GM18498 (cell line): ENCODE measurements around the gene SPART.
"Not testable (repeated sequence)": the region's sequence is repeated elsewhere in the genome, so short reads cannot be mapped to it uniquely, and the experiment has no call there.

Source experiments
- ATAC-seq: cut with Tn5 transposase; IDR thresholded peaks from one replicate; pipeline ENCODE4 v1.9.1; 2021; ENCODE audit warnings: mild to moderate bottlenecking, moderate library complexity; ENCODE audit not compliant: unreplicated experiment

Gene SPART

DNA sequence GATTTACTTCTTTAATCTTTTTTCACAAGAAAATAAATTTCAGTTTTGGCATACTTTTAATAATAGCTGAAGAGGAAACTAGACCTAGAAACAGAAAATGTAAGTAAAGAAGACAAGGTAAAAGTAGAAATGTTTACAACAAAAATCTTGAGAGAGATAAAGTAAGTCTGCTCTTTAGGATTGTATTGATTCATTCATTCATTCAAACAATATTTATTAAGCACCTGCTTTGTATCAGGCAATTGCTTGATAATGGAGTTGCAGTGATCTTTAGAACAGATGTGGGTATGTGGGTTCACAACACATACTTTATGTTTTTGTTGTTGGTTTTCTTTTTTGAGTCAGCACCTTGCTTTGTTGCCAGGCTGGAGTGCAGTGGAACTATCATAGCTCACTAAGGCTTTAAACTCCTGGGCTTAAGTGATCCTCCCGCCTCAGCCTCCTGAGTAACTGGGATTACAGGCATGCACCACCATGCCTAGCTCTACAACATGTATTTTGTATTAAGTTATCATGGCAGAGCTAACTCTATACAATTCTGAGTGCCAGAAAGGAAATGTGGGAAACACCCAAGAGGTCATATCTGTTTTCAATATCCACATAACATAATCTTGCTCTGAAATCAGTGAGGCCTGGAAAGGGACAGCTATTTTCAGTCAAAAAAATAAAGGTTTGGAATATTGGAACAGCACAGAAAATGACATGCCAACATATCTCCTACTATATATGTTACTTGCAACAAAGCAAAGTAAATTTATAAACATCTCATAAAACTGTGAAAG is 8.8 kb upstream of the SPART start:
- no peak for ATAC-seq

DNA sequence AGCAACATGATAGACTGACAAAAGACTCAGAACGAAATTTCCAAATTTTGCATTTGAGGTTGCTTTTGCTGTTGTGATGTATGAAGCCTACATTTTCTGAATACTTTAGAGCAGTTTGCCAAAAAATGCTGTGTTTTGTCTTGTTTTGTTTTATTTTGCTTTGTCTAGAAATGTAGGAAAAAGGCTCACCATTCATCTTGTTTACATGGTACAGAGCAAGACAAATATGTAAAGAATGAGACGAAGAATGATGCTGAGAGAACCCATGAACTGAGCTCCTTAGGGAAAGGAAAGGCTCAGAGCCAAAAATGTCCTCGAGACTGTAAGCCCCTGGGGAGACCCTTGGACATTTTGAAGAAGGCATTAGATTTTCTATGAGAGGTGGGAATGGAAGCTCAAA is 6.8 kb upstream of the SPART start:
- ATAC-seq = no peak

DNA sequence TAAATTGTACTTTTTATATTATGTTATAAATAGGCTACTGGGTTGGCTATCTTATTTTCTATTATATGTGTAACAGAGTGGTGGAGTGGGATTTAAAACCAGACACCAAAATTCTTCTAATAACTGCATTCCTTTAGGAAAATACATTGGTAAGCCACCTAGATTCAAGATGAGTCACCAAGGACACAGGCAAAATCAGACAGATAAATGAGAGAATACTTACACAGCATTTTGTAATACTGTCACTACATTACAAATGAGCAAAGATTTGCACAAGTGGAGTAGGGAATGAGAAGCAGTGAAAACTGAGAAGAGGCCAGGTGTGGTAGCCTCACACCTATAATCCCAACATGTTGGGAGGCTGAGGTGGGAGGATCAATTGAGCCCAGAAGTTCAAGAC is 6.2 kb upstream of the SPART start:
- ATAC-seq = no peak

DNA sequence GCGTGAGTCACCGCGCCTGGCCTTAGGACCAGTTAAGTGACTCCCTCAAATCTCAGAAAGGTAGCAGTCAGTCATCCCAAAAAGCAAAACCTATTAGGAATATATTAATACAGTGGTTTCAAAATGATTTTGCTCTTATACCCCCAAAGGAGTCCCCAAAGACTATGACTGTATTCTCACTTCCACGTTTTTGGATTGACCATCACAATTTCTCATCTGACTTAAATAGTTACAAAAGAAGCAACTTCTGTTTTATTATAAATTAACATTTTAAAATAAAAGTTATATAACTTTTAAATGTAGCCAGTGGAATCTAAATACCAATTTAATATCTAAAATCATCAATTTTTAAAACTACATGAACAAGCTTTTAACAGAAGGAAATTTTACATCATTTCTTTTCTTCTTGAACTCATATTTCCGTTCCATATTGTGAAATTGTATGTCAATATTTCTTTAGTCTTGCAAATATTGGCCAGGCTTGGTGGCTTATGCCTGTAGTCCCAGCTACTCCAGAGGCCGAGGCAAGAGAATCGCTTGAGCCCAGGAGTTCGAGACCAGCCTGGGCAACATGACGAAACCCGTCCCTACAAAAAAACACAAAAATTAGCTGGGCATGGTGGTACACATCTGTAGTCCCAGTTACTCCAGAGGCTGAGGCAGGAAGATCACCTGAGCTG is 1.5 kb upstream of the SPART start:
- no peak for ATAC-seq

DNA sequence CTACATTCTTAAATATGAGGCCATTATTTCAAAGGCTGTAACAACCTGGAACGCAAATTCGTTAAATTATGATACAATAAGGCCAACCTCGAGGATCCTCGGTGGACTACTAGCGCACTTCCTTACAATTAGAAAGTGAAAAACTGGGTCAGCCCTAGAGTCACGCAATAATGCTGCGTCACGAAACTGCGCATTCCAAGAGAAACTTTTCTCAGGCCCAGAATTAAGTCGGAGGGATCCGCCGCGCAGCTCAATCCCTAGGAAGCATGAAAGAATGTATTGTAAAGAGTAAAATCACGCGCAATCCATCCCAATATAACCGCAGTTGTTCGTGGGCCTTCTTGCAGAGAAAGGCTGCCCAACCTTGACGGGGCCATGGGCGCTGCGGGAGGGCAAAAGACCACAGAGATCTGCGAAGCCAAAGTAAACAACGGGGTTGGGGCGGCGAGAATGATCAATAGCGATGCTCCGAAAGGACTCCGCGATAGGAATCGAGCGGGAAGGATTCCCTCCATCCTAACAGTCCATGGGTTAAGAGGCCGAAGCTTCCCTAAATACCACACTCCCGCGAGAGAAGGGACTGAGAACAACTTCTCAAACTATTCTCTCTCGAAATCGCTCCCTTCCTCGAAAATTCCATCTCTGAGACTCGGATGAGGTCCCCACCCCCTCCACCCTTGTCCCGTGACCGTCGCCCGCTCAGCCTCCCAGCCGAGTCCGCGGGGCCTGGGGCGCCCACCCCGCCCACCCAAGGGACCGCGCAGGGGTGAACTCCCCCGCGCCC is 564 bp downstream of the SPART start:
- ATAC-seq = peak; percentile 26

DNA sequence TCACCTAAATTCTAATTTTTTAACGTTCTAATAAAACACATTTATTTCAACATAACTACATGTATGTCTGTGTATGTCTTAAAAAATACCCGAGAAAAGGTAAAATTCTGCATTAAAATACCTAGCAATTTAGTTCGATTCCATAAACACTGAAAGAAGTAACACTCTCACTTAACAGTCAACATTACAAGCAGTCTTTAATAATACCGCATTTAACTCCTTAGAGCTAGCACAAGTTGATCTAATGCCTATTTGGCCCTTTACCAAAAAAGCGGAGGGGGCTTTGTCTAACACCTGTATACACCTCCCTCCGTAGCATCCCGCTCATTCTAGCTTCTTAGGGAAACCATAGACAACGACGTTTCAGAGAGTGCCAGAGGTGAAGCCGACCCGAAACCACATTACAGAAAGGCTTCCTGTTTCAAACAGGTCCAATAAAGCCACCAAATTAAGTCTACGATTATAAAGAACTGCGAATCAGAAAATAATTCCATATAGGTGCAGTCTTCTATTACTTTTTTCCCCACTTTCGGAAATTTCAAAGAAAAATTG is 1.2 kb downstream of the SPART start:
- ATAC-seq = peak; percentile 30

DNA sequence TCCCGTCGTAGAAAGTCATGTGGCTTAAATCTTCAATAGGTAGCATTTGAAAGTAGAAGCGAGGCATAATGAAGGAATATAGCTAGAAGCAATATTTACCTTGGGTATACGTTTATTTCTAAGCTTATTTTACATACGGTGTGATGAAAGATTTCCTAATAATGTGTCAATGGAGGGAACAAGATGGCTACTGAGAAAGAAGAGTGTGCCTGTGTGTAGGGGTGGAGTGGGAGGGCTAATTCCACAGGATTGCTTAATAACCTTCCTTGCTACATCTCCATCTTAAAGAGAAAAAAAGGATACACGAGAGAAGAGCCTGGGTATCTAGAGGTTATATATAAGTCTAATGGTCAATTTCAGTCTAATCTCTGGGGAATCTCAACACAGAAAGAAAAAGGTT is 2.0 kb downstream of the SPART start:
- ATAC-seq = no peak

DNA sequence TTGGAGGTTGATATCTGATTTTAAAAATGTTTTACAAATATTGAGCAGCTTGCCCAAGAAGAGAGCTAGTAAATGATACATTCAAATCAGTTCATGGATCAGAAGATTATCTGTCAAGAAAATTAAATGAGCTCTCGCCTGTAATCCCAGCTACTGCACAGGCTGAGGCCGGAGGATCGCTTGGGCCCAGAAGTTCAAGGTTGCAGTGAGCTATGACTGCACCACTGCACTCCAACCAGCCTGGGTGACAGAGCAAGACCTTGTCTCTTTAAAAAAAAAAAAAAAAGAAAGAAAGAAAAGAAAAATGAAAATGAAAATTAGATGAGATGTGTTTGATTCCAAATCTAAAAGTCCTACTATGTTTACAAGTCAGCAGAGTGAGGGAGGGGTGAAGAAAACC is 2.4 kb downstream of the SPART start:
- no peak for ATAC-seq

DNA sequence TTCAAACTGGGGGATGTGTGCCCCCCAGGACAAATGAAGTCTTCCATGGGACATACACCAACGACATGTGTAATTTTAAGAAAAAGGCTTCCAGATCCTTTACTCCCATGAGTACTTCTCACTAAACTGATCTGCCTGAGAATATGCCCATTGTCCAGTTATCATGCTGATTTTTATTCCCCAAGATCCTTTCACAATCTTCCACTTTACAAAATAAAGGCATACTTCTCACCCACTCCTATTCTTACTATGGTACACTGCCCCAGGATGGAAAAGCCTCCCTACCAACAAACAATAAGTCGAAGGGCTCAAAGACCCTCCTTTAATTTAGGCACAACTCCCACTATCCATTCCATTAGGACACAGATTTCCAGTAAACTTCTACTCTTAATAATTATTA is 3.5 kb downstream of the SPART start:
- ATAC-seq = no peak

DNA sequence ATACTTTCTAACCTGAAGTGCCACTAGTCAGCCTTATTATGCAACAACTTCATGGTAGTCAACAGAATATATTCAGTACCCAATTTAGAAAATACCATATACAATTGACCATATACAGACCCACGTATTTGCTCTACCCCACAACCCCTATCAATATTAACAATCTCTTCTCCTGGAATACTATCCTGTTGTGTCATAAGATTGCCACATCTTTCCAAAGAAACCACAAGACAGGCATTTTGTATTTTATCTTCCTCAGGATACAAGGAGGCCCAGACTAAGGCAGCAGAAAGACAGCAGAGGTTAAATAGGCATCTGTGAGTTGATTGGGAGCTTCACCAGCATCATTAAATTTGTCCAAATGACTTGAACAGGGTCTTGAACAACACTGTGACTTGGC is 4.5 kb downstream of the SPART start:
- ATAC-seq = no peak

DNA sequence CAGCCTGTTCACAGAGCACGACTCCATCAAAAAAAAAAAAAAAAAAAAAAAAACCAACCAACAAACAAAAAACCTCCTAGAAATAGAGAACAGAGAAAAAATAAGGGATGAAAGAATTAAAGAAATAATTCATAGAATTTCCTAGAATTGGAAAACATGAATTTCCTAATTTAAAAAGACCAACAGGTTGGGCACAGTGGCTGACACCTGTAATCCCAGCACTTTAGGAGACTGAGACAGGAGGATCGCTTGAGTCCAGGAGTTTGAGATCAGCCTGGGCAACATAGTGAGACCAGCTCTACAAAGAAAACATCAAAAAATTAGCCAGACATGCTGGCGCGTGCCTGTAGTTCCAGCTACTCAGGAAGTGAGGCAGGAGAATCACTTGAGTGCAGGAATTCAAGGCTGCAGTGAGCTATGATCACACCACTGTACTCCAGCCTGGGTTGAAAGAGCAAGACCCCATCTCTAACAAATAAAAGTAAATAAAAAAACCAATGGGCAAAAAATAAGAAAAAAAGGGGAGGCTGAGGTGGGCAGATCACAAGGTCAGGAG is 6.5 kb downstream of the SPART start:
- ATAC-seq = no peak

DNA sequence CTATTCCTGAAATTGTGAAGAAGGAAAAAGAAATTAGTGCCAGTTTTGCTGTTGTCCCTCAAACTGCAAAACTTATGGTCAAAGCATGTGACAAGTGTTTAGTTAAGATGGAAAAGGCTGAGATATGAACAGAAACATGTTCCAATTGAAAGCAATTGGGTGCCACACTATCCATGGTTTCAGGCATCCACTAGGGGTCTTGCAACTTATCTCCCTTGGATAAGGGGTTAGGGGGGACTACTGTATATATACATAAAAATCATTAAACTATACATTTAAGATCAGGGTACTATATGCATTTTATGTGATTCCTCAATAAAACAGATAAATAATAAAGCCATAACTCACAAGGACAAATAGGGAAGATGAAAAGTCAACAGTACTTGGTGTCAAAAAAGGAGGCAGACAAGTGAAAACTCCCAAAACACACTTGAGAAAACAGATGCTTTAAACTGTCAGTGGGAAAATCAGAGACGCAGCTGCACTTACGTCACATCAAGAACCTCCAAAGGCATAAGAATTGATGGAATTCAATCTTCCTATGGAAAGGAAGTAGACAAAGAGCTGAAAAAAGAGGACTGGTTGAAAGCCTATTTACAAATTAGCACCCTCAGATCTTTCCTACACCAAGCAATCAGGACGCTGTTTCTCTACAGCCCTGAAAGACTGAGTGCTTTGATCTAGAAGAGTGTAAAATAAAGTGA is 8.1 kb downstream of the SPART start:
- no peak for ATAC-seq

DNA sequence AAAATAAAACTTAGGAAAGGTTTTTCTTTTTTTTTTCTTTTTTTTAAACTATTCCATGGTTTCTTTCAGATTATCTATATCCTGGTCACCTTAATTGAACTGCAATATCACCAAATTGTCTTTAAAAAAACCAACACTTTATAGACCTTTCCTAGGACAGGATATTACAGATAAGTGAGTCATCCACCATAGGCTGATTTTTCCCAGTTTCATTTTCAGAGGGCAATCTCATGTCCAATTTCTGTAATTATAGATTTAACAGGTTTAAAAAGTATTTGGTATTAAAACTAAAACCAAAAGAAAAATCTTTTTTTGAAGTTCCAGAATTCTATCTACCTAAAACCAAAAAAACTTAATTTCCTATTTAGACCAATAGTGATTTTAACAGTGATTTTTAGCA is 13.2 kb downstream of the SPART start:
- ATAC-seq = no peak

DNA sequence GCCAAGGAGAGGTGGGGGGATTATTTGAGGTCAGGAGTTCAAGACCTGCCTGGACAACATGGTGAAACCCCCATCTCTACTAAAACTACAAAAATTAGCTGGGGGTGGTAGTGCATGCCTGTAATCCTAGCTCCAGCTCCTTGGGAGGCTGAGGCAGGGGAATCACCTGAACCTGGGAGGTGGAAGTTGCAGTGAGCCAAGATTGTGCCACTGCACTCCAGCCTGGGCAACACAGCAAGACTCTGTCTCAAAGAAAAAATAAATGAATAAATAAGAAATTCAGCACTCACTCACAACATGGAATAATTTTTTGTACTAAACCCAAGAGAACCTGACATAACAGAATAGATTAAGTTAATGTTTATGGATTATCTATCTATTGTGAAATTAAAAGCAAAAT is 13.9 kb downstream of the SPART start:
- not testable (repeated sequence) for ATAC-seq

DNA sequence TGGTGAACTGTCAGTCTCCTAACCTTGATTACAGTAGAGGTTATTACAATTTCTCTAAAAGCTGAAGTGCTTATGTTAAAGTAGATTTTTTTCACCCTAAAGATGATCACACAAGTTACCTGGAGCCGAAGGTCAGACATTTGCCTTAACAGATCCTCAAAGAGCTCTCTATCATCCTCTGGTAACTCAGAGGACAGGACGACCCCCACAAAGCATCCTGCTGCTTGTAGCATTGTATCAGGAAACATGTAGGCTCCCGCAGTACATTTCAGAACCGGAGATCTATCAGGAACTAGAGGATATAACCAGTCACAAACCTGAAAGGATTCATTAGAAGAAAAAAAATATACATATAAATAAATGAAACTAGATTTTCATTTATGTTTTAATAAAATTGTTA is 14.9 kb downstream of the SPART start:
- no peak for ATAC-seq

DNA sequence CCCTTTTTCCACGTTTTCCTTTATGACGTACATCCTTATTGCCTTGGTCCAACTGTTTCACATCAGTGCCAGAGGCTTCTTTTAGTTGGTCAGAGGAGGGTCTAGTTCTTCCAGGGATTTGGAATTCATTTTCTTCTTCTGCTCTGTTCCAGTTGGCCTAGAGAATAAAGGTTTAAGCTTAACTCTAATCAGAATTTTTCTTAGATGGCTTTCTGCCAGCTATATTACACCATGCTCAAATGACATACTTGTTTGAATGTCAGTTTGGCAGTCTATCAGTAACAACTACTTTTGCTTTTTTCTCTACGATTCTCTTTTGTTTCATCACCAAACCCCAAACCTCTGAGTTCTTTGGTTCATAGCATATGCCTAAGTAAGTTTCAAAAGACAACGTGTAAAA is 16.8 kb downstream of the SPART start:
- ATAC-seq = no peak

DNA sequence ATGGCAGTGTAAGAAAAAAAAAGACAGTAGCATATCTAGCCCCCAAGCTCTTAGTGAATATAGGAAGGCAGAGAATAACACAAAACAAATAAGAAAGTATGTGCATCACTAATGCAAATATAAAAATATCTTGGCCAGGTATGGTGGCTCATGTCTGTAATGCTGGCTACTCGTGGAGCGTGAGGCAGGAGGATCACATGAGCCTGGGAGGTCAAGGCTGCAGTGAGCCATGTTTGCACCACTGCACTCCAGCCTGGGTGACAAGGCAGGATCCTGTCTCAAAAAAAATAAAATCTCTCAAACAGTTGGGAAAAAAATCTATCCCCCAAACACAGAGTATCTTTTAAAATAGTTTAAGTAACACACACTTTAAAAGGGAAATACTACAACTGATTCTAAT is 17.4 kb downstream of the SPART start:
- no peak for ATAC-seq

DNA sequence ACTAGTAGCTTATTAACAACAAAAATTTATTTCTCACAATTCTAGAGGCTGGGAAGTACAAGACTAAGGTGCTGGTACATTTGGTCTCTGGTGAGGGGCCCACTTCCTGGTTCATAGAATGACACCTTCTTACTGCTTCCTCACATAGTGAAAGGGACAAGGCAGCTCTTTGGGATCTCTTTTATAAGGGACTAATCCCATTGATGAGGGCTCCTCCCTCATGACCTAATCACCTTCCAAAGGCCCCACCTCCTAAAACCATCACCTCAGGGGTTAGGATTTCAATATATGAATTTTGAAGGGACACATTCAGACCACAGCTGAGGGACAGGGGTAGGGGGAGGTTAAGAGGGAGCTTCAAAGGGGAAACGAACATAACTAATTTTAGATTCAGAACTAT is 20.3 kb downstream of the SPART start:
- ATAC-seq = no peak

DNA sequence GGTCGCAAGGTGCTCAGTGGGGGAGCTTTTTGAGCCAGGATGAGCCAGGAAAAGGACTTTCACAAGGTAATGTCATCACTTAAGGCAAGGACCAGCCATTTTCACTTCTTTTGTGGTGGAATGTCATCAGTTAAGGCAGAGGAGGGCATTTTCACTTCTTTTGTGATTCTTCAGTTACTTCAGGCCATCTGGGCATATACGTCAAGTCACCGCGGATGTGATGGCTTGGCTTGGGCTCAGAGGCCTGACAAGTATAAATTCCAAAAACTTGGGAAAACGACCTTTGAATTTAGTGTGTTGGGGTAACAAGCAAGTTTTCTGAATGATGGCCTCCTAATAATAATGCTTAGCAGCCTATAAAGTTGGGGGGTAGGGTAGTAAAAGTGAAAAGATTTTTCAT is 21.3 kb downstream of the SPART start:
- ATAC-seq = not testable (repeated sequence)

DNA sequence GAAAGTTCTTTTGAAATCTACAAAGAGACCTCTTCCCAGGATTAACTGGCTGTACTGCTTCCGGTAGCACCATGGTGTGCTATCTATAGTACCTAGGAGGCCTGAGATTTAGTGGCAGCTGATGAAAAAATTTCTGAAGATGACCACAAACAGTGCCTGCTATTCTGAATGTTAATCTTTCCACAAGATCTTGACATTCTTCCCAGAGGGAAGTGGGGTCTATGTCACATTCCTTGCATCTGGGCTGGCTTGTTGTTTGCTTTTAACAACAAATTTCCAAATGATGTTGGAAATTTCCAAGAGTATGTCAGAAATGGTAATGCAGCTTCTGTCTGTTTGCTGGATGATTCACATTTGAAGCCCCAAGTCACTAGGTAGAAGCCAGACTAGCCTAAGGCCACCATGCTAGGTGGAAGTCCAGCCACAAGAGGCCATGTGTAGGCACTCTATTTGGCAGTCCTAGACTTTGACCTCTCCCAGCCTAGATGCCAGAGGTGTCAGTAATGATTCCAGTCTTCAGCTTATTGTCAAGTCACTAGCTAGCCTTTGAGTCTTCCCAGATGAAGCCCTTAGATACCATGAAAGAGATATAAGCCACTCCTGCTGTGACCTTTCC is 22.1 kb downstream of the SPART start:
- no peak for ATAC-seq
